ENCODE results near the gene EBF3.

EBF3 gene

DNA sequence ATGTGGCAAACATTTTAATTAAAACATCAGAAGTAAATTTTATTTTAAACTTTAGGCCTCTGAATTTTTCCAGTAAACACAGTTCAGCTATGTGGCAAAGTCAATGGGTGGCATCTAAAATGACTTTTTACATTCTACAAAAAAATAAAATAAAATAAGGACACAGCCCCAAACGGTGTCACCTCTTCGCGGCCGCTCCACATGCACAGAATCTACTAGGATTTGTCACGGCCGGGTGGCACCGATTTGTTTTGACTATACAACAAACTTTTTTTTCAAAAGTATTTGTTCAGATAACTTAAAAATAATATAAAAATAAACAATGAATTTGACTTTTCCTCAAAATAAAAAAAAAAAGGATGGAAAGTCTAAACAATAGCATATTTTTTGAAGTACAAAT is 127.8 kb downstream of the EBF3 start:
- DNase-seq (ENCODE audit: low read depth in 2 of 2): no peak

- DNase-seq (ENCODE audit: low read depth in 2 of 2): no peak
Observed at GRCh38 chr10:129833994-129834739, 129.9 kb downstream of the EBF3 start.

- no peak for DNase-seq (ENCODE audit: low read depth in 2 of 2)
Observed at GRCh38 chr10:129833468-129833950, 130.6 kb downstream of the EBF3 start.

- DNase-seq (ENCODE audit: low read depth in 2 of 2): no peak
Observed at GRCh38 chr10:129832573-129833467, 131.3 kb downstream of the EBF3 start.

GRCh38 chr10:129831150-129831549 is 132.9 kb downstream of the EBF3 start:
- DNase-seq (ENCODE audit: low read depth in 2 of 2): no peak

DNA sequence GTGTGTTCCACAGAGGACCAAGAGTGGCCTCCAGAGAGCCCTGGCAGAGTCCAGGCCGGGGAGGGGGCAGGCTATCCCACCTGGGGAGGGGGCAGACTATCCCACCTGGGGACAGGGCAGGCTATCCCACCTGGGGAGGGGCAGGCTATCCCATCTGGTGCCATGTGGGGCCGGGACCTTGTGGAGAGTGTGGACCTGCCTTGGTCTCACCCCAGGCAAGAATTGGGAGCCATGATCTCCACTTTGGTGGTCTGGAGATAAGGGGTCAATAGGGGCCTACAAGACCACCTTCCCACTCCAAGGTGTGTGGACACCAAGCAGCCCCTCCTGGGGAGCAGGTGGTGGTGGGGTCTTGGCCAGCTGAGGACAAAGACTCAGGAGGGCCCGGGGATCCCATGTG is 138.2 kb downstream of the EBF3 start:
- DNase-seq (ENCODE audit: low read depth in 2 of 2): no peak

- no peak for DNase-seq (ENCODE audit: low read depth in 2 of 2)
Observed at GRCh38 chr10:129825221-129825620, 138.9 kb downstream of the EBF3 start.

- DNase-seq (ENCODE audit: low read depth in 2 of 2): no peak
Observed at GRCh38 chr10:129820451-129820850, 143.6 kb downstream of the EBF3 start.

DNA sequence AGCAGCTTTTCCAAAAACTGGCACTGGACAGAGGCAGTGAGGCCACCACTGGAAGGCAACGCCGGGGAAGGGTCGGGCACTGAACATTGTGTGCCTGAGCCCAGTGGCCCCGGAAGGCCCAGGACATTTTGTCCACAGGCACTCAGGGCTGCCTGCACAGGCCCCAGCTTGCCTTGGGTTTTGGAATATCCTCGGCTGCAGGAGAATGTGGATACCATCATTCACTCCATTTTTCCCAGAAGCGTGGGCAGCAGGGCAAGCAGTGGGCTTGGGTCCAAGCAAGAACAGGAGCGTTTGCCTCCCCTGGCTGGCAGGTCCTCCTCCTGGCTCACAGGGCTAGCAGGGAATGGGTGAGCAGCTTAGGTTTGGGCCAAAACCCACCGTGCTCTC is 147.4 kb downstream of the EBF3 start:
- DNase-seq (ENCODE audit: low read depth in 2 of 2): no peak

GRCh38 chr10:129815898-129816655 is 148.0 kb downstream of the EBF3 start:
- no peak for DNase-seq (ENCODE audit: low read depth in 2 of 2)

DNA sequence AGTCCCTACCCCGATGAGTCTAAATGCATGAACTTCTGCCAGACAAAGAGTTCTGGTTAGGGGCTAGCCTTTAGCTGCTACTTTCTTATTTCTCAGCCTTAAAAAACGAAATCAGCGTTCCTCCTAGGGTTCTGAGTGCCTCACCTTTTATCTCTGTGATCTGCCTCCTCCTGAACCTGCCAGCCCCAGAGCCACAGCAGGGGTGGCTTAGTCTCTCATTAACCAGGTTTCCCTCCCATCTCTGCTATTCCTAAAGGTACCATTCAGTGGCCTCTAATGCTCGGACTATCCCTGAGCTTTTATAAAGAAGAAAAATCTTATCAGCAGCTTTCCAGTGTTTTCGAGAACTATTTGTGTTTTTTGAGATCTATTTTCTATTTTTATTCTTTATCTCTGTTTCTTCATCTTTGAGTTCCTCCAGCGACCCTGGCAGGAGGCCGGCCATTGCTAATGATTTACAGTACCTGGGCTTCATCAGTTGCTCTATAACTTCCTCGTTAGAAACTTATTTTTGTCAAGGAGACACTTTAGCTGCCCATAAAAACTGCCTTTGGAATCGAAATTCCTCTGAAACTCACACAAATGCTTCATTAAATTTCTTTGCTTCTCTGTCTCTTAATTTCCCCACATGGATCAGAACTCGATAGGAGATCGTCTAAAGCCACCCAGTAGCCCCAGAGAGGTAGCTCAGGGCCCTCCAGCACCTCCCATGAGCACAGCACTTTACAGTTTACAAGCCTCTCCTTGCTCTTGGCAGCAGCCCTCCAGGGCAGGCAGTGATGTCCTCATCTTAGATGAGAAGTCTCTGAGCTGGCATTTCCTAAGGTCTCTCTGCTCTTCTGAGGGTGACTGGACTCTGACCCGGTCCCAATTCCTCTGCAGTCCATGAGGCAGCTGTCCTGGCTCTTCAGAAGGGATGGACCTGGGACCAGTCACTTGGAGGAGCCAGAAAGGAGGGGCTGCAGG is 149.1 kb downstream of the EBF3 start:
- no peak for DNase-seq (ENCODE audit: low read depth in 2 of 2)

DNA sequence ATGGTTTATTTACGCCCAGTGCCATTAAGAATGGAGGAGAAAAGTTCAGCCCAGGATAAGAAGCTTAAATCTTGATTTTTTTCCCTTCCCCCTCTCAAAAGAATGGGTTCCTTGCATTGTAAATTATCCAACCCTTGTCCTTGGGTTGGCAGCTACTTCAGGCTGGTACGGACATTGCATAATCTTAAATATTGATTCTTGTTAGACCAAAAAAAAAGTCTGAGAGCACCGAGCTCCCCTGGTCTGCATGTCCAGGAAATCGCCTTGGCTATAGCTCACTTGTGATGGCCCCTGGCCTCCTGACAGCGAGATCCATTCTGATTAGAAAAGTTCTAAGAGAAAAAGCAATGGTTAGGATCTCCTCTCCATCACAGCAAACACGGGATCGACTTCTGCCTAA is 151.7 kb downstream of the EBF3 start:
- DNase-seq (ENCODE audit: low read depth in 2 of 2): no peak

DNA sequence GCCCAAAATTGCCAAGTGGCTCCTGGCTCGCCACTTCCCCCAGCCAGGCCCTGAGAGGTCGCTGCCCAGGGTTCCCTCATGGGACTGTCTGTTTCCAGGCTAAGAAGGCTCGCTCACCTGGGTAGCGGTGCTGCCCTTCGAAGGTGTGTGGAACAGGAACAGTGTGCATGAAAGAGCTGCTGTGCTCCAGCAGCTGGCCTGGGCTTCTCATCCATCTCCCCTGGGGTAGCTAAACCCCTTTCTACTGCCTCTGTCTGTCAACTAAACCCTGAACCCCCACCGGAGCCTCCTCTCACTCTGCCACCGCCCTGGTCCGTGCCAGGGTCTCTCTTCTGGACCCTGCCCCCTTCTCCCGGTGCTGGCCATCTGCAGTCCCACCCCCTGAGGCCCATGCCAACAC is 152.9 kb downstream of the EBF3 start:
- DNase-seq (ENCODE audit: low read depth in 2 of 2): no peak

GRCh38 chr10:129809841-129810240 is 154.2 kb downstream of the EBF3 start:
- no peak for DNase-seq (ENCODE audit: low read depth in 2 of 2)

- no peak for DNase-seq (ENCODE audit: low read depth in 2 of 2)
Observed at GRCh38 chr10:129809431-129809830, 154.6 kb downstream of the EBF3 start.

DNA sequence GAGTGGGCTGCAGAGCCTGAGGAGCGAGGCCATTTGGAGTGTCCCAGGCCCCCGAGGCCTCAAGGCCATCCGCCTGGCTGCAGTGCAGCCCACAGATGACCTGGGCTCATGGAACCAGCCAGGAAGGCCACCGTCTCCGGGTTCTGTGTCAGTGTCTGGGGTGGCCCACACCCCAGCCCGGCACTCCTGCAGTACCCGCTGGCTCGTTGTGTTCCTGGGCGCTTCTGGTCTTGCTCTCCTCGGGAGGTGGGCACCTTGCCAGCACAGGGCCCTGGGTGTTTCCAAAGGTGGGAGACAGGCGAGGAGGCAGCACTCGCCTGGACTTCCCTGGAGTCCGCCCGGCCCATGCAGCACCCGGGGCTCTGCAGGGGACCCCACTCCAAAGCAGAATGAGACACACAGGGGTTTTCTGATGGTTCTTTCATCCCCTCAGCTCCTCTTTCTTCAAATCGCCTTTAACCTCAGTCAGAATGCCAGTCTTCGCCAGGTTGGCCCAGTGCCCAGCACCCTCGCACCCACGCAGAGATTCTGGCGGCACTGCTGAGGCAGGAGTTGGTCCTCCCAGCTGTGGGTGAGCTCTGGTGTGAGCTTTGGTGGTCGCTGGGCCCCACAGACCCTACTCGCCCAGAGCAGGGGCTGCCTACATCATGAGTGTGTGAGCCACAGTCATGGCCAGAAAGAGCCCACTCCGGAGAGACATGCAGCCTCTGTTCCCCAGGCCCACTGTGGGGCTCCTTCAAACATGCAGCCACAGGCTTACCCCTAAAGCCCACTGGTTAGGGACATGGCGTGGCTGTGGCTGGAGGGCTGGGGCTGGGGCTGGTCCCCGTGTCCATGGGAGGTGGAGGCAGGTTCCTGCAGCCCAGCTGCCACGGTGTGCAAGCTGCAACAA is 155.7 kb downstream of the EBF3 start:
- no peak for DNase-seq (ENCODE audit: low read depth in 2 of 2)

DNA sequence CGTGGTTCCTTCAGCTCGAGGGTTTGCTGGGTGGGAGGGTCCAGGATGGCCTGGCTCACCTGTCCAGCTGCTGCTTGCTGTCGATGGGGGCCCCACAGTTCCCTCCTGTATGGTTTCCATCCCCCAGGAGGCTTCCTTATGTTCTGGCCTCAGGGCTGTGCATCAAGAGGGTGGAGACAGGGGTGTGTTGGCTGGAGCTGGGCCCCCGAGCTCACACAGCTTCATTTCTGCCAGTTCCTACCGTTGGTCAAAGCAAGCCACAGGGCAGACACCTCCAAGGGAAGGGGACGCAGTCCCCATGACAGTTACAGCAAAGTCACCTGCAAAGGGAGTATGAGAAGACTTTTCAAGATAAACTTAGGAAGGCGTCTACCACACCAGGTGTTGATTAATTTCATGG is 156.9 kb downstream of the EBF3 start:
- DNase-seq (ENCODE audit: low read depth in 2 of 2): no peak

DNA sequence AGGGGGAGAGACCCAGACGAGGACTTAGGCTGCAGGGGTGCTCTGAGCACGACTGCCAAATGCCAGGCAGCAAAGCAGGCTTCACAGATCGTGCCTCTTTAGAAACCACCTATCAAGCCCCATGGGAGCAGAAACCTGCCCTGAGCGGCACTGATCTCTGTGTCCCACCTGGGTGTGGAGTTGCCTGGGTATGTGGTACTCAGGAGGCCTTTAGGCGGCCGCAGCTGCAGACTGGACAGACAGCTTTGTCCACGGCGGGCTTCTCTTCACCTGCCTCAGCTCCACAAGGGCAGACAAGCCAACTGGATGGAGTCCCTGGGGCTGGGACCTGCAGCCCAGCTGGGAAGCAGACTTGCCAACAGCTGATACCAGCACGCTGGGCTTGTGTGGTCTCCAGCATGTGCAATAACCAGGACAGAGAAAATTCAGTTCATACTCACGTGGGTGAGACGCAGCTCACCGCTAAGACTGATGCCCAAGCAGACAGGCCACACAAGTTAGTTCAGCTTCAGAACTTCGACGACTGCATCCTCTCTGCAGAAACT is 163.2 kb downstream of the EBF3 start:
- DNase-seq (ENCODE audit: low read depth in 2 of 2): no peak

DNA sequence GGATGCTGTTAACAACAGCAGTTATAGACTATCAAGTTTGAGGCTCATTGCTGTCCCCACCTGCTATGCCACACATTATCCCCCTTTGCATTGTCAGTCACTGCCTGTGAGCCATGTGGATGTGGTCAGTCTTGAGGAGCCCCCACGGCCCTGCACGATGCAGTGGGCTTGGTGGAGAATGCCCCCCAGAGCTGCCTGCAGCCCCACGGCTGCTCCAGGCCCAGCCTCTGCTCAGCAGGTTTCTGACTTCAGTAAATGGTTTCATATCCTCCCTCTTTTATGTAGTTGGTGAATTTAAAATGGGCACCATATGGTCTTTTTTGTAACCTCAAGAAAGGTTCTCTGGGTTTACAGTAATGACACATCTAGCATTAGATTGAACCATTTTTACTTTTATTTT is 164.1 kb downstream of the EBF3 start:
- no peak for DNase-seq (ENCODE audit: low read depth in 2 of 2)
